Ecto neural progenitor cell (in vitro differentiated cells): Measurements from ENCODE around the gene CTU2.

Source experiments
- DNase-seq: peaks from one replicate; pipeline ENCODE4 v3.0.0-alpha.2; 2018; ENCODE audit warnings: low spot score

CTU2 gene

GRCh38 chr16:88761143-88761534, 54.8 kb downstream of the CTU2 start:
- no peak for DNase-seq

DNA sequence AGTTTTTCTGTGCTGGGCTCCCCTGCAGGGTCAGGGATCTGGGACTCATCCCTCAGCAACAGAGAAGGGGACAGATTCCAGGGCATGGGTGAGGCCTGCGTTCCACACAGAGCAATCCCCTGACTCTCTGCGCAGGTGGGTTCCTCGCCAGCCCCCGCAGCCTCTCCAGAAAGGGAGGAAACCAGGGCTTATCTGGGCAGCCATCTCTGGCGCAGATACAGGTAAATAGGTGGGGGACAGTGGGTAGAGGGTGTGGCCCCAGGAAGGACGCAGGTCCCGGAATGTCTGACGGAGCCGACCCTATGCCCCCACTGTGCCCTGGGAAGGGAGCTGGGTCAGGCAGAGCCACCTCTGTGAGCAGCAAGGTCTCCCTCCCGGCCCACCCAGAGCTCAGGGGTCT, 55.5 kb downstream of the CTU2 start:
- DNase-seq, result no peak

DNA sequence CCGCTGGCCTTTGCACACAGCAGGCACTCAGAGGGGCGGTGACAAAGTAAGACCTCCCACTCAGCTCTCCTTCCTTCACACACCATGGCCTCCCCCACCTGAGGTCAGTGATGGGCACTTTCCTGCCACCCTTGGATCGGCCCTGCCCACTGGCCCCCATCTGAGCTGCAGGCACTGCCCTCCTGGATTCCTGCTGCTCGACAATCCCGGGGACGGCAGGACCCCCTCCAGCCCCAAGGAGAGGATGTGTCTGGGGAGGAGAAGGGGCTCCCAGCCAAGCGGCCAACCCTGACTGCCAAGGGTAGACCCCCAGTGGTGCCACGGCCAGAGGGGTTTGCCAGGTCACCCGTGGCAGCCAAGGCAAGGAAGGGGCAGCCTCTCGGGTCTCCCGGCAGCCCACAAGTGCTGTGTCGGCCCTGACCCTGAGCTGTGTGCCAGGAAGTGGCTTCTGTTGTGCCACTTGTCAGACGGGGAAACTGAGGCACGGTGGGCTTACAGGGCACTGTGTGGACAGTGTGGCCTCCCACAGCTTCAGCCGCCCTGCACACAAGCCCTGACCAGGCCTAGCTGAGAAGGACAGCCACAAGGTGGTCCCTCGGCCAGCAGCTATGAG, 56.1 kb downstream of the CTU2 start:
- no peak for DNase-seq

DNA sequence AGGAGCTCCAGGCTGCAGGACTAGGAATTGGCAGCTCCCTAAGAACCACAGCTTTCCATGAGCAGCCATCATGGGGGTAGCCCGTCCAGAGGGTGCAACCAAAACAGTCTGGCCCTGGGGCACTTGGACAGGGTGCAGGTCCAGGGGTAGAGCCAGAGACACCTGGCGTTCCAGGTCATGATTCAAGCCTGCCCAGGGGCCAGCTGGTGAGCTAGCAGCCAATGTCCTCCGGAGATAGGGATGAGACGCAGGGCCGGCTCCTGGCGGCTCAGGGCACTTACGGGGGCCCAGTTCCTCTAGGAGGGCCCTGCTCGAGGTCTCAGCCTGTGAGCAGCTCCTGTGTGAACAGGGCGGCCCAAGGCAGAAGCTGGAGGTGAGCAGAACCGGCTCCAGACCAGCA, 56.6 kb downstream of the CTU2 start:
- DNase-seq, result no peak

- DNase-seq, result peak; percentile 77
Observed at GRCh38 chr16:88763502-88764053, 57.3 kb downstream of the CTU2 start.

GRCh38 chr16:88764080-88764479, 57.8 kb downstream of the CTU2 start:
- no peak for DNase-seq

- no peak for DNase-seq
Observed at GRCh38 chr16:88764913-88765349, 58.6 kb downstream of the CTU2 start.
